Suprapubic skin (tissue), 4 donors: ENCODE data around the gene MAST2.

Experiments
- POLR2A ChIP-seq, 2 donors: fragments of 450-650 bp; IDR thresholded peaks; one replicate each; pipeline ENCODE4 v1.6.1; 2017; ENCODE audit warnings: antibody characterized with exemption in 2 of 2, mild to moderate bottlenecking in 2 of 2, moderate library complexity in 2 of 2
- POLR2AphosphoS5 ChIP-seq, 3 donors: sonication (generic); formaldehyde crosslinking; IDR thresholded peaks; one replicate each; pipeline ENCODE4 v1.6.1; 2017; ENCODE audit warnings: antibody characterized with exemption in 3 of 3
- TF ChIP-seq, protein P1 (sequence below), 2 donors: fragments of 200-600 bp in 1 of 2; fragments of 450-650 bp in 1 of 2; sonication (generic) in 1 of 2; IDR thresholded peaks; one replicate each; pipeline ENCODE4 v1.5.1; 2016 to 2019; ENCODE audit warnings: antibody characterized with exemption in 2 of 2, mild to moderate bottlenecking in 1 of 2, moderate library complexity in 1 of 2

DNA sequence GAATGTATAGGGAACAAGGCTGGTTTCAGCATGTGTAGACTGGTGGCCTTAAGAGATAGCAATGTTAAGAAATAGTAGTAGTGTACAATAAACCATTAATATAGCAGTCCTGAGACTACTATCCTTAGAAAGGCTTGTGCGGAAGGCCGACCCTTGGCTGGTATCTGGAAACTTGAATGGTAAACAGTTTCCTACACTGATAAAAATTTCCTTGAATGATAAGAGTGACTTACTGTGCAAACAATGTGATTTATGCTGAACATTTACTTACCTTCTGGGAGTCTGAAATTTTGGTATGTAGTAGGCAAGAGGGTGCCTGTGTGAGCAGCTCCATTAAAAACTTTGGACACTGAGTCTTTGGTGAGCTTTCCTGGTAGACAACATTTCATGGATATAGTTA, 44.7 kb downstream of the MAST2 start:
- TF ChIP-seq POLR2A (IDR thresholded peaks at IDR 0.05): no peak
- TF ChIP-seq, protein P1, sequence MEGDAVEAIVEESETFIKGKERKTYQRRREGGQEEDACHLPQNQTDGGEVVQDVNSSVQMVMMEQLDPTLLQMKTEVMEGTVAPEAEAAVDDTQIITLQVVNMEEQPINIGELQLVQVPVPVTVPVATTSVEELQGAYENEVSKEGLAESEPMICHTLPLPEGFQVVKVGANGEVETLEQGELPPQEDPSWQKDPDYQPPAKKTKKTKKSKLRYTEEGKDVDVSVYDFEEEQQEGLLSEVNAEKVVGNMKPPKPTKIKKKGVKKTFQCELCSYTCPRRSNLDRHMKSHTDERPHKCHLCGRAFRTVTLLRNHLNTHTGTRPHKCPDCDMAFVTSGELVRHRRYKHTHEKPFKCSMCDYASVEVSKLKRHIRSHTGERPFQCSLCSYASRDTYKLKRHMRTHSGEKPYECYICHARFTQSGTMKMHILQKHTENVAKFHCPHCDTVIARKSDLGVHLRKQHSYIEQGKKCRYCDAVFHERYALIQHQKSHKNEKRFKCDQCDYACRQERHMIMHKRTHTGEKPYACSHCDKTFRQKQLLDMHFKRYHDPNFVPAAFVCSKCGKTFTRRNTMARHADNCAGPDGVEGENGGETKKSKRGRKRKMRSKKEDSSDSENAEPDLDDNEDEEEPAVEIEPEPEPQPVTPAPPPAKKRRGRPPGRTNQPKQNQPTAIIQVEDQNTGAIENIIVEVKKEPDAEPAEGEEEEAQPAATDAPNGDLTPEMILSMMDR (IDR thresholded peaks at IDR 0.05): no peak
- no peak for TF ChIP-seq POLR2AphosphoS5 (IDR thresholded peaks at IDR 0.05)
